CD4-positive, CD25-positive, alpha-beta regulatory T cell (primary cell): ENCODE measurements around the gene DIP2B. TPM values are rescaled to one million over a fixed set of nuclear protein-coding genes. Genes with fewer than 3 reads are reported as not detected.

ENCODE experiments used
- ATAC-seq, 2 donors: fragments of 150-1000 bp; cut with Tn5 transposase; one replicate each; pipeline ENCODE4 v1.10.0; 2021; ENCODE audit warnings: low read depth in 2 of 2, moderate number of reproducible peaks in 2 of 2, moderate library complexity in 1 of 2
- DNase-seq, 3 donors: peaks; one replicate each; pipeline versions ENCODE4 v3.0.0 to v3.0.0-alpha.2; 2012 to 2022; ENCODE audit warnings: mixed read lengths in 1 of 3
- H3K27ac ChIP-seq: one replicate; pipeline ENCODE4 v1.7.0; 2013; ENCODE audit warnings: mild to moderate bottlenecking, low read length; ENCODE audit not compliant: insufficient read depth, poor library complexity, severe bottlenecking
- H3K27me3 ChIP-seq: one replicate; pipeline ENCODE4 v1.7.0; 2013; ENCODE audit warnings: low read length; ENCODE audit not compliant: control insufficient read depth, insufficient read depth
- H3K36me3 ChIP-seq: one replicate; pipeline ENCODE4 v1.7.0; 2013; ENCODE audit warnings: mild to moderate bottlenecking, low read length, moderate library complexity; ENCODE audit not compliant: control insufficient read depth, insufficient read depth
- H3K4me1 ChIP-seq: 2 replicates; pipeline ENCODE4 v1.7.0; 2013; ENCODE audit warnings: mild to moderate bottlenecking, low read length; ENCODE audit not compliant: insufficient read depth, control insufficient read depth, poor library complexity, severe bottlenecking
- H3K4me3 ChIP-seq: one replicate; pipeline ENCODE4 v1.7.0; 2013; ENCODE audit warnings: low read depth, mild to moderate bottlenecking, low read length, moderate library complexity
- H3K9me3 ChIP-seq, 2 experiments: 1 replicate in 1 of 2; 2 replicates in 1 of 2; pipeline ENCODE4 v1.7.0; 2013; ENCODE audit warnings: low read length in 2 of 2, mild to moderate bottlenecking in 1 of 2, moderate library complexity in 1 of 2; ENCODE audit not compliant: control insufficient read depth in 2 of 2
- H3K27ac Mint-ChIP-seq, 3 donors: one replicate each; pipeline ENCODE4 v1.8.0; 2020 to 2022; ENCODE audit warnings: mild to moderate bottlenecking in 3 of 3, mixed read lengths in 3 of 3, moderate library complexity in 2 of 3
- H3K27me3 Mint-ChIP-seq: one replicate; pipeline ENCODE4 v1.8.0; 2022; ENCODE audit warnings: mild to moderate bottlenecking, mixed read lengths
- H3K36me3 Mint-ChIP-seq: one replicate; pipeline ENCODE4 v1.8.0; 2020; ENCODE audit warnings: mixed read lengths
- H3K4me1 Mint-ChIP-seq, 4 donors: one replicate each; pipeline ENCODE4 v1.8.0; 2020 to 2022; ENCODE audit warnings: mixed read lengths in 4 of 4, mild to moderate bottlenecking in 1 of 4
- H3K4me3 Mint-ChIP-seq, 4 donors: one replicate each; pipeline ENCODE4 v1.8.0; 2020 to 2022; ENCODE audit warnings: mild to moderate bottlenecking in 4 of 4, mixed read lengths in 4 of 4, moderate library complexity in 3 of 4
- H3K9me3 Mint-ChIP-seq, 7 donors: one replicate each; pipeline ENCODE4 v1.8.0; 2020 to 2022; ENCODE audit warnings: mixed read lengths in 7 of 7, mild to moderate bottlenecking in 3 of 7, moderate library complexity in 2 of 7
- polyA plus RNA-seq, 4 donors: library from polyadenylated mRNA; unstranded; fragments of 300-500 nt; fragmentation: Illumina TruSeq; gene quantifications; one replicate each; pipeline ENCODE4 v1.2.3, GENCODE V29; 2021
- total RNA-seq: library from RNA; stranded (reverse); gene quantifications from one replicate; pipeline ENCODE4 v1.2.3, GENCODE V29; 2022

Gene DIP2B
- total and polyA plus RNA-seq, 5 donors from 2014 or later = 12.2 to 47.5 (median 15.2) TPM

- H3K27ac Mint-ChIP-seq = no peak overlapping the region
- no peak for DNase-seq
- H3K36me3 Mint-ChIP-seq = peaks cover 26% of the 10 kb centered on the region
- Histone ChIP-seq H3K9me3 (no peaks in the 10 kb centered on the region), H3K4me3 (no peak overlapping the region), H3K36me3 (peaks cover 6% of the 10 kb centered on the region), H3K27me3 (no peaks in the 10 kb centered on the region), H3K4me1 (no peaks in the 10 kb centered on the region), H3K27ac (no peak overlapping the region)
- H3K9me3 Mint-ChIP-seq = peaks cover 0 to 1% (median 0%) of the 10 kb centered on the region in 7 donors
- H3K4me1 Mint-ChIP-seq = peaks cover 6 to 38% (median 27%) of the 10 kb centered on the region in 4 donors
- no peak overlapping the region for H3K4me3 Mint-ChIP-seq
- H3K27me3 Mint-ChIP-seq = no peaks in the 10 kb centered on the region
- no peak for ATAC-seq
These were observed 105.4 kb downstream of the DIP2B start for GRCh38 chr12:50610171-50610570.

DNA sequence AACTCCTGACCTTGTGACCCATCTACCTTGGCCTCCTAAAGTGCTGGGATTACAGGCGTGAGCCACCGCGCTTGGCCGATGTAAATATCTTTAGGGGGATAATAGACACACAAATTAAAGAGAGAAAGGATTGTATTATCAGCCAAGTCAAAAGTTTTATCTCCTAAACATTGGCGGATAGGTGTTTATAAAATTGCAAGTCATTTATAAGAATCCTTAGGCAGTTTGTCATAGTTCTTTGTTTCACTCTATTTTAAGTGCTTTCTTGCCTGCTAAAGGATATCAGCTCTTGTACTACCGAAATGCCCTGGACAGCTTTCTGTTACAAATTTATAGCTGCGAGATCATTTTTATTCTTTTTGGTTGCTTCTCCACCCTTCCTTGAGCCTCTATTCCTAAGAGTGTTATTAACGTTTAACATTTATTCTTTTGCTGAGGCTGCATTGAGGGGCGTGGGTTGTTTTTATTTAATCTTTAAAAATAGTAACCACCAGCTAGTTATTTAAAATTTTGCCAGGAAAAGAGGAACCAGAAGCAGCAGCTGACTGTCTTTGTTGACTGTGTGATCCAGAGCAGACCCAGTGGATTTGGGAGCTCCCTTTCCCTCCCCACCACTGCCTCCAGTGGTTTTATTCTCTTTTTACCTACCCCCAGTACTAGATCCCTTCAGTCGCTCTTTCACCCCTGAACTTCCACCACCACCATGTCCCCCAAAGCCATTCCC, 106.4 kb downstream of the DIP2B start:
- Mint-ChIP-seq H3K27me3 (no peaks in the 10 kb centered on the region), H3K27ac (peak overlapping the region in 2 of 3 donors; percentile 46 to 83), H3K36me3 (peaks cover 20% of the 10 kb centered on the region), H3K4me3 (no peak overlapping the region), H3K9me3 (peaks cover 0 to 1% (median 0%) of the 10 kb centered on the region in 7 donors), H3K4me1 (peaks cover 8 to 39% (median 26%) of the 10 kb centered on the region in 4 donors)
- ATAC-seq (no peak), DNase-seq (no peak)
- H3K4me1 ChIP-seq = no peaks in the 10 kb centered on the region
- H3K27me3 ChIP-seq = no peaks in the 10 kb centered on the region
- no peak overlapping the region for H3K27ac ChIP-seq
- no peak overlapping the region for H3K4me3 ChIP-seq
- H3K9me3 ChIP-seq = no peaks in the 10 kb centered on the region
- peaks cover 6% of the 10 kb centered on the region for H3K36me3 ChIP-seq

DNA sequence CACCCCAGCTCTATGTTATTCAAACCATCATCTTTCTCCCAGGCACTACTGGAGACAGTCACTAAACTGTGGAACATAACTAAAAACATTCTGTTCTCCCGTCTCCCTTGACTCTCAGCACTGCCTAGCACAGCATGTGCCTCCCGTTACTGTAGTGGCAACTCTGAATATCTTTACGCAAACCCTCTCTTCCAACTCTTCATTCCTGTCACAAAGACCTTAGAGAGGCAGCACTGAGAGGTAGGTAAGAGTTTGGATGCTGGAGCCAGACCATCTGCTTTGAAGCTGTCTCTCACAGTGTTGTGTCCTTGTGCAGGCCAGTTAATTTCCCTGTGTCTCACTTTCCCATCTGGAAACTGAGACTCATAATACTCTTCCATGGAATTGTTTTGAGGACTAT, 108.1 kb downstream of the DIP2B start:
- Mint-ChIP-seq H3K4me3 (no peak overlapping the region), H3K27ac (no peak overlapping the region), H3K4me1 (peaks cover 3 to 37% (median 20%) of the 10 kb centered on the region in 4 donors), H3K36me3 (peaks cover 16% of the 10 kb centered on the region), H3K27me3 (no peaks in the 10 kb centered on the region), H3K9me3 (peaks cover 0 to 1% (median 0%) of the 10 kb centered on the region in 7 donors)
- Histone ChIP-seq H3K36me3 (peaks cover 6% of the 10 kb centered on the region), H3K4me3 (no peak overlapping the region), H3K27me3 (no peaks in the 10 kb centered on the region), H3K27ac (no peak overlapping the region), H3K9me3 (no peaks in the 10 kb centered on the region), H3K4me1 (no peaks in the 10 kb centered on the region)
- ATAC-seq (no peak), DNase-seq (no peak)

- no peak overlapping the region for H3K27ac ChIP-seq
- DNase-seq = no peak
- Mint-ChIP-seq H3K4me1 (peaks cover 3 to 41% (median 25%) of the 10 kb centered on the region in 4 donors), H3K36me3 (peaks cover 16% of the 10 kb centered on the region), H3K9me3 (peaks cover 0 to 1% (median 0%) of the 10 kb centered on the region in 7 donors), H3K27me3 (no peaks in the 10 kb centered on the region), H3K4me3 (no peak overlapping the region), H3K27ac (no peak overlapping the region)
- H3K4me1 ChIP-seq = no peaks in the 10 kb centered on the region
- H3K9me3 ChIP-seq = no peaks in the 10 kb centered on the region
- no peaks in the 10 kb centered on the region for H3K27me3 ChIP-seq
- H3K36me3 ChIP-seq = peaks cover 6% of the 10 kb centered on the region
- no peak overlapping the region for H3K4me3 ChIP-seq
- no peak for ATAC-seq
These were observed 108.7 kb downstream of the DIP2B start for GRCh38 chr12:50613463-50613862.

- Histone ChIP-seq H3K4me1 (no peaks in the 10 kb centered on the region), H3K4me3 (no peak overlapping the region), H3K9me3 (no peaks in the 10 kb centered on the region), H3K36me3 (peaks cover 6% of the 10 kb centered on the region), H3K27ac (no peak overlapping the region), H3K27me3 (no peaks in the 10 kb centered on the region)
- peaks cover 16% of the 10 kb centered on the region for H3K36me3 Mint-ChIP-seq
- H3K27ac Mint-ChIP-seq = no peak overlapping the region
- H3K27me3 Mint-ChIP-seq = no peaks in the 10 kb centered on the region
- DNase-seq (no peak), ATAC-seq (no peak)
- no peak overlapping the region for H3K4me3 Mint-ChIP-seq
- H3K9me3 Mint-ChIP-seq = peaks cover 0 to 1% (median 0%) of the 10 kb centered on the region in 7 donors
- peaks cover 8 to 48% (median 31%) of the 10 kb centered on the region in 4 donors for H3K4me1 Mint-ChIP-seq
These were observed 109.5 kb downstream of the DIP2B start for GRCh38 chr12:50614167-50614759.

GRCh38 chr12:50615145-50615906, 110.5 kb downstream of the DIP2B start:
- no peak for ATAC-seq
- H3K27me3 Mint-ChIP-seq = no peaks in the 10 kb centered on the region
- H3K27ac Mint-ChIP-seq = peak overlapping the region in 1 of 3 donors; percentile 30
- peaks cover 11% of the 10 kb centered on the region for H3K36me3 Mint-ChIP-seq
- no peaks in the 10 kb centered on the region for H3K9me3 ChIP-seq
- no peak overlapping the region for H3K4me3 ChIP-seq
- peaks cover 6% of the 10 kb centered on the region for H3K36me3 ChIP-seq
- peaks cover 11 to 49% (median 32%) of the 10 kb centered on the region in 4 donors for H3K4me1 Mint-ChIP-seq
- H3K4me1 ChIP-seq = peaks cover 4% of the 10 kb centered on the region
- H3K4me3 Mint-ChIP-seq = no peak overlapping the region
- H3K27ac ChIP-seq = no peak overlapping the region
- DNase-seq = no peak
- H3K9me3 Mint-ChIP-seq = no peaks in the 10 kb centered on the region
- no peaks in the 10 kb centered on the region for H3K27me3 ChIP-seq

GRCh38 chr12:50615907-50616296, 111.1 kb downstream of the DIP2B start:
- Mint-ChIP-seq H3K27ac (peak overlapping the region in 2 of 3 donors; percentile 21 to 30), H3K27me3 (no peaks in the 10 kb centered on the region), H3K9me3 (no peaks in the 10 kb centered on the region), H3K4me1 (peaks cover 13 to 55% (median 38%) of the 10 kb centered on the region in 4 donors), H3K4me3 (no peak overlapping the region), H3K36me3 (peaks cover 11% of the 10 kb centered on the region)
- Histone ChIP-seq H3K36me3 (peaks cover 6% of the 10 kb centered on the region), H3K9me3 (no peaks in the 10 kb centered on the region), H3K4me1 (peaks cover 10% of the 10 kb centered on the region), H3K27me3 (no peaks in the 10 kb centered on the region), H3K27ac (no peak overlapping the region), H3K4me3 (no peak overlapping the region)
- ATAC-seq (no peak), DNase-seq (no peak)
